HG02938 (cell line): ENCODE data around the gene PNMA6F.
"Not testable (repeated sequence)": the region's sequence is repeated elsewhere in the genome, so short reads cannot be mapped to it uniquely, and the experiment has no call there.

Experiments
- ATAC-seq: cut with Tn5 transposase; IDR thresholded peaks from one replicate; pipeline ENCODE4 v1.9.1; 2021; ENCODE audit warnings: mild to moderate bottlenecking, moderate library complexity; ENCODE audit not compliant: unreplicated experiment

The PNMA6F gene

GRCh38 chrX:153304988-153305736 is 16.4 kb downstream of the PNMA6F start:
- ATAC-seq: no peak

GRCh38 chrX:153303276-153304262 is 18.0 kb downstream of the PNMA6F start:
- no peak for ATAC-seq

DNA sequence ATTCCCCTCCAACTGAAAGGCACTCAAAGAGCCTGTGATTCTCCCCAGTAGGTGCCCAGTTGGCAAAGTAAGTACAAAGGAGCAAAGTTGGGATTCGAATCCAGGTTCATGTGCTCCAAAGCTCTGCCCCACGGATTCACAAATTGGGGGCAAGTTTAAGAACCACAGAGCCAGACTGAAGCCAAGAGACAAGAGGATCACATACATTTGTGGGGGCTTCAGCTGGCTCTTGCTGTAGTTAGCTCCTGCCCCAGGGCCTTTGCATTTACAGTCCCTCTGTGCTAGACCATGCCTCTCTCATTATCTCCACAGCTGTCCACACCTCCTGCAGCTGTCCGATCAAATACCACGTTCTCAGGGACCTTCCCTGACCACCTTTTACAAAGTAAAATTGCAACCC is 18.8 kb downstream of the PNMA6F start:
- no peak for ATAC-seq

GRCh38 chrX:153301746-153302145 is 19.8 kb downstream of the PNMA6F start:
- no peak for ATAC-seq

GRCh38 chrX:153299855-153300254 is 21.7 kb downstream of the PNMA6F start:
- no peak for ATAC-seq

DNA sequence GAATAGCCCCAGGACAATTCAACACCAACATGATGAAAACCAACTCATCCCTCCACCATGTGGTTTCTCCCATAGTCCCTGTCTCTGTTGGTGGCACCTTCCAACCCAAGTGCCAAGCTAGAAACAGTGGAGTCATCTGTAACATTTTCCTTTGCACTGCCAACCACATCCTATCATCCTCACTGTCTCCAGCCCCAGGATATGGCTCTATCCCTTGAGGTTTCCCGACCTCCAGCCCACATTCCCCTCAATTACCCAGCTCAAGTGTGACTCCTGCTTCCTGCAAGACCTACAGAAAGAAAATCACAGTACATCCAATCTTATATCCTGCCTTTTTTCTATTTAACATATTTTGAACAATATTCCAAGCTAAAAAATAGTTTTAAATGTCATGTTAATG is 24.2 kb downstream of the PNMA6F start:
- no peak for ATAC-seq

DNA sequence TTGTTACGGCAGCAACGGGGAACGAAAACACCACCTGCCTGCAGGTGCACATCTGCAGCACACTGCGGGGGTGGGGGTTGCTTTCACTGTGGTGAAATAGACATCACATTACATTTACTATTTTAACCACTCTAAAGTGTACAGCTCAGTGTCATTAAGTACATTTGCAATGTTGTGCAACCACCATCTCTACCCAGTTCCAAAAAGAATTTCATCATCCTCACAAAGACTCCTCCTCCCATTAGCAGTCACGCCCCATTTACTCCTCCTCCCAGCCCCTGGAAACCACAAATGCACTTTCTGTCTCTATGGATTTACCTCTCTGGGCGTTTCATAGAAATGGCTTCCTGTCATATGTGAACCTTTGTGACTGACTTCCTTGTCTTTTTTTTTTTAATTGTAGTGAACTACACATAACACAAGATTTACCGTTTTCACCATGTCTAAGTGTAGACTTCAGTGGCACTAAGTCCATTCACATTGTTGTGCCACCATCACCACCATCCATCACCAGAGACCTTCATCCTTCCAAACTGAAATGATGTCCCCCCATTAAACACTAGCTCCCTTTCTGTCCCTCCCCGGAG is 28.0 kb downstream of the PNMA6F start:
- ATAC-seq: not testable (repeated sequence)

- not testable (repeated sequence) for ATAC-seq
These were observed 32.8 kb downstream of the PNMA6F start for GRCh38 chrX:153288807-153289206.

DNA sequence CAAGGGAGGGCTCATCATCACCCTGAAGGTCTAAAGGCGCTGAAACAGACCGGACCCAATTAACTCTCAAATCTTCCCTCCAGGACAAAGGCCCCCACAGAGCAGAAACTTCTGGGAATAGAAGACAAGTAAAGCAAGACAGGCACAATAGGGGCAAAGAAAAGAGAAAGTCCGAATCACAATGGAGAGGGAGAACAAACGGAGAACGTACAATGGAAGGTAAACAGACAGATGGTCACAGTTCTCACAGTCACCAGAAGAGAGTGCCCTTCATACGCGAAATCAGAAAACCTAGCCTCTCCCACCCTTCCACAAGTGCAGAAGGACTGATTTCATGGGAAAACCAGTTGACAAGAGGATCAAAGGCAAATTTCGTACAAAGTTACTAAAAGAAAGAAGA is 35.9 kb downstream of the PNMA6F start:
- not testable (repeated sequence) for ATAC-seq

- not testable (repeated sequence) for ATAC-seq
These were observed 37.6 kb downstream of the PNMA6F start for GRCh38 chrX:153283982-153284381.

- not testable (repeated sequence) for ATAC-seq
These were observed 39.8 kb downstream of the PNMA6F start for GRCh38 chrX:153281784-153282183.

GRCh38 chrX:153279304-153279703 is 42.3 kb downstream of the PNMA6F start:
- ATAC-seq: not testable (repeated sequence)

- not testable (repeated sequence) for ATAC-seq
These were observed 45.5 kb downstream of the PNMA6F start for GRCh38 chrX:153276049-153276448.

DNA sequence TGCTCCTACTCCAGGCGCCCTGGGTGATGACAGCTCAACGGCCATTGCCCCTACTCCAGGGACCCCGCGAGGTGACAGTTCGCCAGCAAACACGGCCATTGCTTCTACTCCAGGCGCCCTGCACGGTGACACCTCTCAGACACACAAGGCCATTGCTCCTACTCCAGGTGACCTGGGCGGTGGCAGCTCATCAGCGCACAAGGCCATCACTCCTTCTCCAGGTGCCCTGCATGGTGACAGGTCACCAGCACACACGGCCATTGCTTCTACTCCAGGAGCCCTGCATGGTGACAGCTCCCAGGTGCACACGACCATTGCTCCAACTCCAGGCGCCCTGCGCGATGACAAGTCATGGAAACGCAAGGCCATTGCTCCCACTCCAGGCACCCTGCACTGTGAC is 46.1 kb downstream of the PNMA6F start:
- ATAC-seq: not testable (repeated sequence)

DNA sequence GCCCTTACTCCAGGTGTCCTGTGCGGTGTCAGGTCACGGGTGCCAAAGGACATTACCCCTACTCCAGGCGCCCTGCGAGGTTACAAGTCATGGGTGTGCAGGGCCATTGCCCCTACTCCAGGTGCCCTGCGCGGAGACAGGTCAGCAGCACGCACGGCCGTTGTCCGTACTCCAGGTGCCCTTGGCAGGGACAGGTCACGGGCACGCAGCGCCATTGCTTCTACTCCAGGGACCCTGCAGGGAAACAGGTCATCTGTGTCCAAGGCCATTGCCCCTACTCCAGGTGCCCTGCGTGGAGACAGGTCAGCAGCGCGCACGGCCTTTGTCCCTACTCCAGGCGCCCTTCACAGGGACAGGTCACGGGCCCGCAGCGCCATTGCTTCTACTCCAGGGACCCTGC is 49.0 kb downstream of the PNMA6F start:
- not testable (repeated sequence) for ATAC-seq

DNA sequence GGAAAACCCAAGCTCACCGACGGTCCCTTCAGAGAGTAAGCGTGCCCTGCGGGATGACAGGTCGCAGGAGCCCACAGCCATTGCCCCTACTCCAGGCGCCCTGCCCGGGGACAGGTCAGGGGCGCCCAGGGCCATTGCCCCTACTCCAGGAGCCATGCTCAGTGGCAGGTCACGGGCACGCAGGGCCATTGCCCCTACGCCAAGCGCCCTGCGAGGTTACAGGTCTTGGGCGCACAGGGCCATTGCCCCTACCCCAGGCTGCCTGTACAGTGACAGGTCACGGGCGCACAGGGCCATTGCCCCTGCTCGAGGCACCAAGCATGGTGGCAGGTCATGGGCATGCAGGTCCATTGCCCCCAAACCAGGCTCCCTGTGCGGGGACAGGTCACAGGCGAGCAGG is 49.5 kb downstream of the PNMA6F start:
- ATAC-seq: not testable (repeated sequence)
